Testis (tissue), 3 donors: Measurements from ENCODE around the gene UBP1. TPM values are rescaled to one million over a fixed set of nuclear protein-coding genes. Genes with fewer than 3 reads are reported as not detected.
"Not testable (repeated sequence)": the region's sequence is repeated elsewhere in the genome, so short reads cannot be mapped to it uniquely, and the experiment has no call there.

ENCODE experiments used
- DNase-seq: peaks from one replicate; pipeline ENCODE4 v3.0.0-alpha.2; 2019
- H3K27ac ChIP-seq, 2 donors: fragments of 200-600 bp; sonication (generic); one replicate each; pipeline ENCODE4 v1.5.1; 2019
- H3K27me3 ChIP-seq: fragments of 200-600 bp; sonication (generic); one replicate; pipeline ENCODE4 v1.5.1; 2019
- H3K36me3 ChIP-seq: fragments of 200-600 bp; sonication (generic); one replicate; pipeline ENCODE4 v1.5.1; 2017; ENCODE audit warnings: low read depth; ENCODE audit errors: missing control alignments
- H3K4me1 ChIP-seq: fragments of 200-600 bp; sonication (generic); one replicate; pipeline ENCODE4 v1.5.1; 2019
- H3K4me3 ChIP-seq, 2 donors: fragments of 200-600 bp; sonication (generic); one replicate each; pipeline ENCODE4 v1.5.1; 2017 to 2019
- H3K9me3 ChIP-seq: fragments of 200-600 bp; sonication (generic); one replicate; pipeline ENCODE4 v1.5.1; 2017
- POLR2A ChIP-seq: fragments of 450-650 bp; IDR thresholded peaks from one replicate; pipeline ENCODE4 v1.6.1; 2017; ENCODE audit warnings: antibody characterized with exemption, mild to moderate bottlenecking, moderate library complexity
- WGBS, 2 donors: methylation state at CpG; one replicate each; pipeline ENCODE4 v1.1.5; 2018; 5-methylcytosine and 5-hydroxymethylcytosine counted together
- intact Hi-C: fragments of 100-400 bp; cut with DNase I; formaldehyde crosslinking; loops from one replicate; pipeline ENCODE4 v1.15.1; 2023; ENCODE audit warnings: low total_unique reads
- polyA plus RNA-seq: library from polyadenylated mRNA; stranded (reverse); fragments of 350-450 nt; fragmentation: Illumina TruSeq; extraction: RNeasy Lipid Tissue Mini Kit (QIAGEN cat#74804); gene quantifications from one replicate; pipeline ENCODE4 v1.2.3, GENCODE V29; 2014; ENCODE audit warnings: low read depth, low replicate concordance; ENCODE audit not compliant: insufficient read depth
- total RNA-seq, 2 donors: library from RNA; depleted of rRNA; stranded (reverse); fragments of >200 nt; gene quantifications; one replicate each; pipeline ENCODE4 v1.2.3, GENCODE V29; 2016
- TF ChIP-seq, protein P1 (sequence below), 3 experiments: fragments of 450-650 bp in 2 of 3; fragments of 200-600 bp in 1 of 3; sonication (generic) in 1 of 3; IDR thresholded peaks; one replicate each; pipeline ENCODE4 v1.5.1; 2016 to 2019; ENCODE audit warnings: antibody characterized with exemption in 3 of 3, mild to moderate bottlenecking in 2 of 3, moderate library complexity in 1 of 3

UBP1 gene
- total and polyA plus RNA-seq, 3 donors from 2014 or later = 53.9 to 108 (median 93.2) TPM

DNA sequence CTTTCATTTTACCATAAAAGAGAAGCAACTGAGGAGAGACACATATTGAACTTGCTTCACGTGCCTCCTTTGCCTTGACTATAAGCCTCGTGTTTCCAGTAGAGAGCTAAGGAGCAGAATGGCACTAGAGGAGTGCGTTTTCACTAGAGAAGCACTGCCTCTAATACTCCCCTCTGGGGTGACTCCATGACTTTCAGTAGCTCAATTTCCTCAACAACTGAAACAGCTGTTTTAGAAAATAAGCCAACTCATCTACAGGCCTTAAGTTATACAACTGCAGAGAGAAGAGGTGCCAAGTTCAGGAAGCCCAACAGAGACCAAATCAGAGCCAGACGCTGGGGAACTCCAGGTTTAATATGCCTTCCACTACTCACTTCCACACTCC is 1.9 kb downstream of the UBP1 start:
- WGBS, 2 donors = 3 to 4% methylated on average over 4 of the region's 4 CpGs
- Histone ChIP-seq H3K9me3 (no peaks in the 10 kb centered on the region), H3K27ac (peak overlapping the region; percentile 90 to 92)

DNA sequence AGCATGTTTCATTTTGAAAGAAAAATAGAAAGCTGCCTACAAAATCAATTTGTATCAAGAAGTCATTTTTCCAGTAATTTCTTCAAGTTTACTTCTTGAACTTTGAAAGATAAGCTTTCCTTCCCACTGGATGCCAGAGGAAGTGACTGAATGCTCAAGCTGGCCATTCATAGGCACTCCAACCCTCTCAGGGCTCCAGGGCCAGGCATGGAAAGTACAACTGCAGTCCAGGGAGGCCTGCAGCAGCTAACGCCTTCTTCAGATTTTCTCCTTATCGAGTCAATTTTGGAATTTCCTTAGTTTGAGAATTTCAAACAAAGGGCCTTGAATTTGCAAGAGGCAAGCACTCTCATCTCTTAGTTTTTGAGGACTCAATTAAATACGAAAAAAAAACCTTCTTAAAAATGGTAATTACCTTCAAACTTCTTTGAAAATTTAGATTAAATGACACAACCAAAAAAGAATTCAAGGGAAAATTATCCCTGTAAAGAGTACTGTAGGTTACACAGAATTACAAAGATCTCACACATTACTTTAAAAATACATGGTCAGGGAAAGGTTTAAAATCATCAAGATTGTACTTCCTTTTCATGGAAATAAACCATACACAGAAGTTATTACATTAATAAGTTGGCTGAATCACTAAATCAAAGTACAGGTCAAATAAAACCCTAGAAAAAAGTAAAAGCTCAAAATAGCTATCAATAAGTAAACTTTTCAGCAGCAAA is 2.5 kb downstream of the UBP1 start:
- H3K9me3 ChIP-seq = no peaks in the 10 kb centered on the region
- H3K4me3 ChIP-seq = no peak overlapping the region
- no peak for TF ChIP-seq POLR2A
- TF ChIP-seq, protein P1, sequence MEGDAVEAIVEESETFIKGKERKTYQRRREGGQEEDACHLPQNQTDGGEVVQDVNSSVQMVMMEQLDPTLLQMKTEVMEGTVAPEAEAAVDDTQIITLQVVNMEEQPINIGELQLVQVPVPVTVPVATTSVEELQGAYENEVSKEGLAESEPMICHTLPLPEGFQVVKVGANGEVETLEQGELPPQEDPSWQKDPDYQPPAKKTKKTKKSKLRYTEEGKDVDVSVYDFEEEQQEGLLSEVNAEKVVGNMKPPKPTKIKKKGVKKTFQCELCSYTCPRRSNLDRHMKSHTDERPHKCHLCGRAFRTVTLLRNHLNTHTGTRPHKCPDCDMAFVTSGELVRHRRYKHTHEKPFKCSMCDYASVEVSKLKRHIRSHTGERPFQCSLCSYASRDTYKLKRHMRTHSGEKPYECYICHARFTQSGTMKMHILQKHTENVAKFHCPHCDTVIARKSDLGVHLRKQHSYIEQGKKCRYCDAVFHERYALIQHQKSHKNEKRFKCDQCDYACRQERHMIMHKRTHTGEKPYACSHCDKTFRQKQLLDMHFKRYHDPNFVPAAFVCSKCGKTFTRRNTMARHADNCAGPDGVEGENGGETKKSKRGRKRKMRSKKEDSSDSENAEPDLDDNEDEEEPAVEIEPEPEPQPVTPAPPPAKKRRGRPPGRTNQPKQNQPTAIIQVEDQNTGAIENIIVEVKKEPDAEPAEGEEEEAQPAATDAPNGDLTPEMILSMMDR (IDR thresholded peaks at IDR 0.05) = no peak
- H3K4me1 ChIP-seq = peaks cover 31% of the 10 kb centered on the region
- H3K27ac ChIP-seq = peak overlapping the region; percentile 90 to 92
- no peaks in the 10 kb centered on the region for H3K27me3 ChIP-seq
- intact Hi-C loops = no loop called here
- no peaks in the 10 kb centered on the region for H3K36me3 ChIP-seq
- DNase-seq = peak; percentile 43
- 28 to 29% methylated on average over 3 of the region's 3 CpGs for WGBS, 2 donors

More for the DNA sequence above, 1.9 kb downstream of the UBP1 start:
- TF ChIP-seq, protein P1 (IDR thresholded peaks at IDR 0.05) = no peak
- no peak for TF ChIP-seq POLR2A
- DNase-seq = no peak
- Histone ChIP-seq H3K27me3 (no peaks in the 10 kb centered on the region), H3K36me3 (no peaks in the 10 kb centered on the region), H3K4me3 (peak overlapping the region in 1 of 2 donors; percentile 86), H3K4me1 (peaks cover 31% of the 10 kb centered on the region)
- intact Hi-C loops = no loop called here

DNA sequence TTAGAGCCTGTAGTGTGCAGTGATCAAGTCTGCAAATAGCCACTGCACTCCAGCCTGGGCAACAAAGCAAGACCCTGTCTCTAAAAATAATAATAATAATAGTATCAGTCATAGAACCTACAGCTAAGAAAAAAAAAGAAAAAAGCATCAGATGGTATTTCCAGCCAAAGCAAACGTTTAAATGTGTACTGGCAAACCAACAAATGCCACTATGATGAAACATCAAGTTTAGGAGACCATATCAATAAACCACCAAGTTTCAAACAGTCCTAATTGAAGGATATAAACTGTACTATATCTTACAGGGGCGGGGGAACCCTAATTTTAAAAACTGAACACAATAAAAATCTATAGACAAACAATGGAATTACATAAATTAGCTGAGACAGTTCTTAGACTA is 6.4 kb downstream of the UBP1 start:
- intact Hi-C loops = no loop called here
- WGBS, 2 donors = 66 to 67% methylated on average over 2 of the region's 2 CpGs
- H3K9me3 ChIP-seq = no peaks in the 10 kb centered on the region
- no peak overlapping the region for H3K27ac ChIP-seq
- peaks cover 28% of the 10 kb centered on the region for H3K4me1 ChIP-seq
- H3K27me3 ChIP-seq = no peaks in the 10 kb centered on the region
- no peak for TF ChIP-seq POLR2A
- TF ChIP-seq, protein P1 (IDR thresholded peaks at IDR 0.05) = no peak
- no peak for DNase-seq
- H3K4me3 ChIP-seq = no peak overlapping the region
- no peaks in the 10 kb centered on the region for H3K36me3 ChIP-seq

DNA sequence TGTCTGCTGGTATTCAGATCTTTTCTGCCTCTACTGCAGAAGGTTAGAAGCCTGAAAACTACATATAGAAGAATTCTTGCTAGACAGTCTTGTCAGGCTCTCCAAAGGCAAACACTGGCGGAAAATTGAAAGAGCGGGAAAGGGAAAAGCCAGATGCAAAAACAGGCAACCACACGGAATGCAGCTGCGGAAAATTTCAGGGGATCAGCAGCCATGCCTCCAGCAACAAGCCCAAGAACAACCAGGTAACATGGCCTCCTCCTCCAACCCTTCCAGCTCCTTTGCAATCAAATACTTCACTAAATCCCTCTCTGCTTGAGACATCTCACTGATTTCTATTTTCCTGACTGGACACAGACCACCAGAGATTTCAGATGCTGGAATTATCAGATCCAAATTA is 9.6 kb downstream of the UBP1 start:
- Histone ChIP-seq H3K4me3 (no peak overlapping the region), H3K4me1 (peaks cover 1% of the 10 kb centered on the region), H3K36me3 (no peaks in the 10 kb centered on the region), H3K27ac (no peak overlapping the region), H3K9me3 (no peaks in the 10 kb centered on the region), H3K27me3 (no peaks in the 10 kb centered on the region)
- intact Hi-C loops = no loop called here
- DNase-seq = no peak
- WGBS, 2 donors = 93 to 95% methylated on average over 4 of the region's 4 CpGs
- TF ChIP-seq, protein P1 (IDR thresholded peaks at IDR 0.05) = no peak
- no peak for TF ChIP-seq POLR2A

DNA sequence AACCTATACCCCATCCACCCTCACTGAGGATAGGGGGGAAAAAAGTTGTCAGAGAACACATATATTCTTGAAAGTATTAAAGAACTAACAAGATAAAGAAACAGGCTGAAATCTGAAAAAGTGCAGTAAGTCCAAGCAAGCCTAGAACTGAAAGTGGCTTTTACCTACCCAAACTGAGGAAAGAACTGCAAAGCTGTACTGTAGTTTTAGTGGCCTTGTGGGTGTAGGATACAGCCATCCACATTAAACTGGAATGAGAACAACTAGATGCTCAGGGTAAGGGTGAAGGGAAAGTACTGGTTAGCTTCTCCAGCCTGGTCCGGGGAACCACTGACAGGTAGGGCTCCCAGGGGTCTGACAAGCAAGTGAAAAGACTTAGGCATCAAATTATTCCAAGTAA is 10.1 kb downstream of the UBP1 start:
- no peaks in the 10 kb centered on the region for H3K4me1 ChIP-seq
- 86 to 100% methylated on average over 1 of the region's 1 CpG for WGBS, 2 donors
- no peaks in the 10 kb centered on the region for H3K36me3 ChIP-seq
- intact Hi-C loops = no loop called here
- no peak overlapping the region for H3K27ac ChIP-seq
- H3K4me3 ChIP-seq = no peak overlapping the region
- H3K9me3 ChIP-seq = no peaks in the 10 kb centered on the region
- no peaks in the 10 kb centered on the region for H3K27me3 ChIP-seq
- TF ChIP-seq, protein P1 (IDR thresholded peaks at IDR 0.05) = no peak
- no peak for TF ChIP-seq POLR2A
- DNase-seq = no peak

DNA sequence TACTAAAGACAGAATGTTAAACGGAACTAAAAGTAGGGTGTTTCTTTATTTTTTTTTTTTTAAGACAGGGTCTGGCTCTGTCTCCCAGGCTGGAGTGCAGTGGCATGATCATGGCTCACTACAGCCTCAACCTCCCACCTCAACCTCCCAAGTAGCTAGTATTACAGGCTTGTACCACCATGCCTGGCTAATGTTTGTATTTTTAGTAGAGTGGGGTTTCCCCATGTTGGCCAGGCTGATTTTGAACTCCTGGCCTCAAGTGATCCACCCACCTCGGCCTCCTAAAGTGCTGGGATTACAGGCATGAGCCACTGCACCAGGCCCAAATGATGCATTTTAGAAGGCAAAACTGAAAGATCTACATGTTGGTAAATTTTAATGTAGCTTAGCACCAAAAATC is 10.9 kb downstream of the UBP1 start:
- WGBS, 2 donors = 72 to 89% methylated on average over 2 of the region's 2 CpGs
- DNase-seq, H3K27ac ChIP-seq, H3K4me1 ChIP-seq, H3K4me3 ChIP-seq, H3K36me3 ChIP-seq, intact Hi-C loops, H3K9me3 ChIP-seq, H3K27me3 ChIP-seq: not testable (repeated sequence)
